ENCODE measurements around the gene KRTAP5-5.
"Not testable (repeated sequence)": the region's sequence is repeated elsewhere in the genome, so short reads cannot be mapped to it uniquely, and the experiment has no call there.

The KRTAP5-5 gene, protein sequence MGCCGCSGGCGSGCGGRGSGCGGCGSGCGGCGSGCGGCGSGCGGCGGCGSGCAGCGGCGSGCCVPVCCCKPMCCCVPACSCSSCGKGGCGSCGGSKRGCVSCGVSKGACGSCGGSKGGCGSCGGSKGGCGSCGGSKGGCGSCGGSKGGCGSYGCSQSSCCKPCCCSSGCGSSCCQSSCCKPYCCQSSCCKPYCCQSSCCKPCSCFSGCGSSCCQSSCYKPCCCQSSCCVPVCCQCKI

DNA sequence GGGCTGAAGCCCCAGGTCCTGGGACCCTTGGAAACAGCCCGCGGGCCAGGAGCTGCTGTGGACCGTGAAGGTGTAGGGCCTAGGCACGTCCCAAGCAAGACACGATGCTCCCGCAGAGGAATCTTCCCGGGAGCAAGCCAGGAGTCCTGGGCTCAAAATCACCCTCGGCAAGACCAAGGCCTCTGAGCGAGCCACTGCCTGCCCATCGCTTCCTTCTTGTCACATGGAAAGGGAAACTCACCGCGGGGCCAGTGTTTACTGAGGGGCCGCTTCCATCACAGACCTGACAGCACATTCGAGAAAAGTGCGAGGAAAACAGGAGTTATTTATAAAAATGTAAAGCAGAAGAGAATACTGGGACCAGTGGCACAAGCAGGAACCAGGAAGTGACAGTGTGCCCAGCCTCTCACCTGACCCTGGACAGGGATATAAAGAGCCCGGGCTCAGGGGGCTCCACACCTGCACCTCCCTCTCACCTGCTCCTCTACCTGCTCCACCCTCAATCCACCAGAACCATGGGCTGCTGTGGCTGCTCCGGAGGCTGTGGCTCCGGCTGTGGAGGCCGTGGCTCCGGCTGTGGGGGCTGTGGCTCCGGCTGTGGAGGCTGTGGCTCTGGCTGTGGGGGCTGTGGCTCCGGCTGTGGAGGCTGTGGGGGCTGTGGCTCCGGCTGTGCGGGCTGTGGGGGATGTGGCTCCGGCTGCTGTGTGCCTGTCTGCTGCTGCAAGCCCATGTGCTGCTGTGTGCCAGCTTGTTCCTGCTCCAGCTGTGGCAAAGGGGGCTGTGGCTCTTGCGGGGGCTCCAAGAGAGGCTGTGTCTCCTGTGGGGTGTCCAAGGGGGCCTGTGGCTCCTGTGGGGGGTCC, at the start of gene KRTAP5-5:
KRTAP5-5 (plus strand) TSS at position 450 of the 860 bp plus-strand sequence; CDS start at position 516, 66 bp downstream.
- intact Hi-C loops (cut with DNase I): loop anchor here (5.0 kb wide), 1 partner anchor 82 kb away; no protein-coding TSS in a partner anchor
- DNase-seq: no peak

DNA sequence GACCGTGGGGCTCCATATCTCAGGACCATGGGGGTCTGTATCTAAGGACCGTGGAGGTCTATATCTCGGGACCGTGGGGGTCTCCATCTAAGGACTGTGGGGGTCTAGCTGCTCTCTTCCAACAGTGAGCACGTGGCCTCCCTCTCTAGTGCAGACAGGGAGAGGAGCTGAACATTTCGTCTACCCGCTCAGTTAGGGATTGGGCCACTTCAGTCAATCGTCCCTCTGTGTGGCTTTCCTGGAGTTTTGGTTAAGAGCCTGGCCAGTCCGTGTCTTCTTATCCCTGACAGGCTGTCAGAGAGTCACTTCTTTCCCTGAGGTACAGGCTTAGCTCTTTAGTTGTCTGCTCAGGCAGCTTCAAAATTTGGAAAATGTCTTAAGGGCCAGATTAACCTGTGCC, 47.6 kb upstream of the KRTAP5-5 start:
- intact Hi-C loops (cut with DNase I): no loop called here
- DNase-seq: no peak

DNA sequence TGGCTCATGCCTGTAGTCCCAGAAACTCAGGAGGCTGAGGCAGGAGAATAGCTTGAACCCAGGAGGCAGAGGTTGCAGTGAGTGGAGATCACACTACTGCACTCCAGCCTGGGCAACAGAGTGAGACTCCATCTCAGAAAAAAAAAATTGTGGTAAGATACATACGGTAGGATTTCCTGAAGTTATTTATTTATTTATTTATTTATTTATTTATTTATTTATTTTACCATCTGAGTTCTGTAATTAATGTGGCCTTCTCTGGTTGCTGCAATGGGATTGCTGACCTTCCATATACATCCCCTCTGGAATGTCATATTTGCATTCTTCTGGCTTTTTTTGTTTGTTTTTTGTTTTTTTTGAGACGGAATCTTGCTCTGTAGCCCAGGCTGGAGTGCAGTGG, 46.7 kb upstream of the KRTAP5-5 start:
- intact Hi-C loops (cut with DNase I); DNase-seq: not testable (repeated sequence)

DNA sequence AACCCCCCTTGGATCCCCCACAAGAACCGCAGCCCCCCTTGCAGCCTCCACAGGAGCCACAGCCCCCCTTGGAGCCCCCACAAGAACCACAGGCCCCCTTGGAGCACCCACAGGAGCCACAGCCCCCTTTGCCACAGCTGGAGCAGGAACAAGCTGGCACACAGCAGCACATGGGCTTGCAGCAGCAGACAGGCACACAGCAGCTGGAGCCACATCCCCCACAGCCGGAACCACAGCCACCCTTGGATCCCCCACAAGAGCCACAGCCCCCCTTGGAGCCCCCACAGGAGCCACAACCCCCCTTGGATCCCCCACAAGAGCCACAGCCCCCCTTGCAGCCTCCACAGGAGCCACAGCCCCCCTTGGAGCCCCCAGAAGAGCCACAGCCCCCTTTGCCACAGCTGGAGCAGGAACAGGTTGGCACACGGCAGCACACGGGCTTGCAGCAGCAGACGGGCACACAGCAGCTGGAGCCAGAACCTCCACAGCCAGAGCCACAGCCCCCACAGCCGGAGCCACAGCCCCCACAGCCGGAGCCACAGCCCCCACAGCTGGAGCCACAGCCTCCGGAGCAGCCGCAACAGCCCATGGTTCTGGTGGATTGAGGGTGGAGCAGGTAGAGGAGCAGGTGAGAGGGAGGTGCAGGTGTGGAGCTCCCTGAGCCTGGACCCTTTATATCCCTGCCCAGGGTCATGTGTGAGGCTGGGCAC, 44.8 kb upstream of the KRTAP5-5 start, which contains the start of gene KRTAP5-1:
KRTAP5-1 (minus strand) TSS at position 623 of the 710 bp plus-strand sequence; CDS start at position 589, 34 bp downstream.
- intact Hi-C loops (cut with DNase I); DNase-seq: not testable (repeated sequence)

DNA sequence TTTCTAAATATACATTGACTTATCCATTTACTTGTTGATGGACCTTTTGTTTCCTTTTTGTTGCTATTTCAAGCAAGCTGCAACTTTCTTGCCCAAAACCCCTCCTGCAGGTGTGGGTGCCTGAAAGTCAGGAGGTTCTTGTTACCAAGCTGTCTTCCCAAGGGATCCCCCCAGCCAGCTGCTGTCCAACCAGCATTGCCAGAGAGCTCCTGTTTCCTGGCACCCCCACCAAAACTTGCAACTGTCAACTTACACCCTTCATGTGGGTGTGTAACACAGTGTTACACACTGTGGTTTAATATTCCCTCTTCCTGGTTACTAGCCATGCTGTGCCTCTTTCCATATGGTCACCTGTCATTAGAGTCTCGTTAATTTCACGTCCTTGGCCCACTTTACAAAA, 42.9 kb upstream of the KRTAP5-5 start:
- intact Hi-C loops (cut with DNase I): no loop called here
- no peak for DNase-seq

DNA sequence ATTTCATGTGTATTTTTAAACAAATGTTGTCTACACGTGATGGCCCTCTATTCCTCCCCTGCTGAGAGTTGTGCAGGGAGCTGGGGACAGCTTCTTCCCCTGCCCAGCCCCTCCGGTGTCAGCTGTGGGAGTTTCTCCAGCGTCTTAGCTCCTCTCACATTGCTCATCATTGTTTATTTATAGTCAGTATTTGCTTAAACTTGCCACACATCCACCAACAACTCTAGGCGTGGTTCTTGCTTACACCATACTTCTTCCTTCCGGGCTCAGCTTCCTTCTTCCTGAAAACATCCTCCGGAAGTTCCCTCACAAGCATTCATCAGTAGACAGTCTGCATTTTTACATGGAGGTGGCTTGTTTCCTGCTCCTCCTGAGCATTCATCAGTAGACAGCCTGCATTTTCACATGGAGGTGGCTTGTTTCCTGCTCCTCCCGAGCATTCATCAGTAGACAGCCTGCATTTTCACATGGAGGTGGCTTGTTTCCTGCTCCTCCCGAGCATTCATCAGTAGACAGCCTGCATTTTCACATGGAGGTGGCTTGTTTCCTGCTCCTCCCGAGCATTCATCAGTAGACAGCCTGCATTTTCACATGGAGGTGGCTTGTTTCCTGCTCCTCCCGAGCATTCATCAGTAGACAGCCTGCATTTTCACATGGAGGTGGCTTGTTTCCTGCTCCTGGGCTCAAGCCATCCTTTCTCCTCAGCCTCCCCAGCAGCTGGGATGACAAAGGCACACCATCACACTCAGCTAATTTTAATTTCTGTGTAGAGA, 40.2 kb upstream of the KRTAP5-5 start:
- DNase-seq: peak in 1 of 42 donors; percentile 10

DNA sequence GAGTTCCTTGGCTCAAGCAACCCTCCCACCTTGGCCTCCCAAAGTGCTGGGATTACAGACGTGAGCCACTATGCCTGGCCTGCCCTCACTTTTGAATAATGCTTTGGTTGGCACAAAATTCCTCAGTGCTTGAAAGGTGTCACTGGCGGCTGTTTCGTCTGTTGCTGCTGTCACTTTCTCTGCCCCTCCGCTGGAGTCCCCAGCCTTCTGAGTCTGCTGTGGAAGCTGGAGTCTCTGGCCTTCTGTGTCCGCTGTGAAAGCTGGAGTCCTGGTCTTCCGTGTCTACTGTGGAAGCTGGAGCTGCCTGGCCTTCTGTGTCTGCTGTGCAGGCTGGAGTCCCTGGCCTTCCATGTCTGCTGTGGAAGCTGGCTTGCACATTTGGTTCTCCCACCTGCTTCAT, 39.6 kb upstream of the KRTAP5-5 start:
- no peak for DNase-seq
- intact Hi-C loops (cut with DNase I): no loop called here

More for the DNA sequence above, 40.2 kb upstream of the KRTAP5-5 start:
- intact Hi-C loops (cut with DNase I): not testable (repeated sequence)

DNA sequence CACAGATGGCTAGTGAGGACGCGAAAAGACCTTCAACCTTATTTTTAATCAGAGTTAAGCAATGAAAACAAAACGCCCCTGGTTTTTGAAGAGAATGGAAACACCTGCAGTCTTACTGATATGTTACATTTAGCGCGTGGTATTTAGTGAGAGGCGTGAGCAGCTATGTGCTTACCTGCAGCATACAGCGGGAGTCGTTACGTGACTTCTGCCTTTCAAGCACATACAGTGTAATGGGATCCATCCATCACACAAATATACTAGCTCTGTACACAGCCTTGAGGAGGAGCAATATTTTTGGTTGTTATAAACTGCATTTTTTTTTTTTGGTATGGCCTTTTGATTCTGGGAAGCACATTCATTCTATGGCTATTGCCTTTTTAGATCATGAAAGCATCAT, 36.9 kb upstream of the KRTAP5-5 start:
- intact Hi-C loops (cut with DNase I): no loop called here
- DNase-seq: no peak

DNA sequence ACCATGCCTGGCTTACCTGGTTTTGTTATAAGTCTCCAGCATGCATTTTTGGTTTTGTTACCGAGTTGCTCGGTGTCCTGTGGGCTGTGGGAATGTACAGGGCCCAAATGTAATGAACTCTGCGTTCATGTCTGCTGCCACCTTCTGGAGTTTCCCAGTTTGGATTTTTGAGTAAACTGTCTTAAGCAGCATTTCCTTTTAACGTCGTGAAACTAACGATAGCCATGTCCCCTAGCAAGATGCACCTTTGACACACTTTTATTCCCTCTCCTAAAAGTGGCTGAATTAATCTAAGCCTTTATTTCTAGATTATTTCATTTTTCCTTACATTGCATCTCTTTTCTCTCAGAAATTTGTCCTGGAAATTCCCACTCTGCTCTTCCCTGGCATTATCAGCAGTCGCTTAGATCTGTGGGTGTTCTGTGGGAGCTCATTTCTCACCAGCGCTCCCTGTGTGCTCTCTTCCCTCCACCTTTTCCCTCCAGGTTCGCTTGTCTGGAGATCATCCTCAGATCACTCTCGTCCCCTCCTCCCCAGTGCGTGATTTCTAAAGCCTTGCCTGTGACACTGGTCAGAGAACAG, 33.5 kb upstream of the KRTAP5-5 start:
- DNase-seq: peak in 23 of 42 donors; percentile 15 to 74 (median 40)
- intact Hi-C loops (cut with DNase I): not testable (repeated sequence)

DNA sequence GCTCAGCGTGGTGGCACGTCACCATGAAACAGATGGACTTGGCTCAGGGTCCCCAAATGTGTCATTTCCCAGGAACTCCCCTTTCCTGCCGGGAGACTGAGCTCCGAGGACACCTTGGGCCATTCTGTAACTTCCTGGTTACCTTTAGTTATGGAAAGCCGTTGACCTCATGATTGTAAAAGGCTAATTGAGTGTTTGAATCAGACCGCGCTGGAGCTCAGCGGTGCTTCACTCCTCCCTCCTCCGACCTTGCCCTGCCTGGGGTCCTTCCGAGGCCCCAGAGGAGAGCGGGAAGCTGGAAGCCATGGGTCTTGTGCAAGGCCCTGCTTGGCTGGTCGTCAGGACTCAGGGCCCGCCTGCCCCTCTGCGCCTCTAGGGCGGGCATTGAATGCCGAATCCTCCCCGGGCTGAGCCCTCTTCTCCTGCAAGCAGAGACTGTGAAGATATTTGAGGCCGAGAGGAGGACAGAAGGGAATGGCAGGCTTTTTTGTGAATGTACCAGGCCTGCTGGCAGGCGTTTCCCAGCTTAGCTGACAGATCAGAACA, 32.9 kb upstream of the KRTAP5-5 start:
- DNase-seq; intact Hi-C loops (cut with DNase I): not testable (repeated sequence)

DNA sequence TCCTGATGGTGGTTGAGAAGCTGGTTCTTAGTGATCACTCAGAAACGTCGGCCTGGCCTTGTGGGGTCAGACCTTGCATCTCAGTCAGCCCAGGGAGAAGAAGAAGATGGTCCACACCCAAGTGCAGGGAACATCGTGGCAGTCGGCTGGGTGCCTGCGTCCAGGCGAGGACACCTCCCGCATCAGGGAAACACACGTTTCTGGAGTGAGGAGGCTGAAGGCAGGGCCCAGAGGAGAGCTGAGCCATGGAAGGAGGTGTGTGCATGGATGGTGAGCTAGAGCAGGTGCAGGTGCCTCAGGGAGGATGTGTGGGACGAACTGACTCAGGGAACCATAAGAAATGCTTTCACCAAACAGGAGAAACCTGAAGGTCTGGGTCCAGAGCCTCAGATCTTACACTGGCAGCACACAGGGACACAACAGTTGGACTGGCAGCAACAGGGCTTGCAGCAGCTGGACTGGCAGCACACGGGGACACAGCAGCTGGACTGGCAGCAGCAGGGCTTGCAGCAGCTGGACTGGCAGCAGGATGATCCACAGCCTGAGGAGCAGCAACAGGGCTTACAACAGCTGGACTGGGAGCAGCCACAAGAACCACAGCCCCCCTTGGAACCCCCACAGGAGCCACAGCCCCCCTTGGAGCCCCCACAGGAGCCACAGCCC, 32.1 kb upstream of the KRTAP5-5 start:
- peak in 25 of 42 donors; percentile 14 to 77 (median 34) for DNase-seq
- intact Hi-C loops (cut with DNase I): no loop called here

DNA sequence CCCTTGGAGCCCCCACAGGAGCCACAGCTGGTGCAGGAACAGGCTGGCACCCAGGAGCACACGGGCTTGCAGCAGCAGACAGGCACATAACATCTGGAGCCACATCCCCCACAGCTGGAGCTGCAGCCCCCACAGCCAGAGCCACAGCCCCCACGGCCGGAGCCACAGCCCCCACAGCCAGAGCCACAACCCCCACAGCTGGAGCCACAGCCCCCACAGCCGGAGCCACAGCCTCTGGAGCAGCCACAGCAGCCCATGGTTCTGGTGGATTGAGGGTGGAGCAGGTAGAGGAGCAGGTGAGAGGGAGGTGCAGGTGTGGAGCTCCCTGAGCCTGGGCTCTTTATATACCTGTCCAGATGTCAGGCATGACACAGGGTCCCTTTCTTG, 31.6 kb upstream of the KRTAP5-5 start, which contains the start of gene KRTAP5-2:
KRTAP5-2 (minus strand) TSS at position 301 of the 387 bp plus-strand sequence; CDS start at position 257, 44 bp downstream.
- intact Hi-C loops (cut with DNase I): no loop called here
- DNase-seq: no peak

DNA sequence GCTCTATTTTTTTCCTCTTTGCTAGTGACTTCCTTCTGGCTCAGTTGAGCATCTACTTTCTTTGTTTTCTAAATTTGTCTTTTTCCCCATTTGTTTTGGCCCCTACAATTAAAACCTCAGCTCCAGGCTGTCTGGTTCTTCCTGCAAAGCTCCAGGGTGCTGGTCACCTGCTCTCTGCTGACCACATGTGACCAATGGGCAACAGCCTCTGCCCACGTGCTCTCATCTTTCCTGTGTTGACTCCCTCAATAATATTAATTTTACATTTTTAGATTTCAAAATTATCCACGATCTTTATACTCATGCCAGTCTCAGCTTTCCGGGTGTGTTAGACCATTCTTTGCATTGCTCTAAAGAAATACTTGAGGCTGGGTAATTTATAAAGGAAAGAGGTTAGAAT, 31.2 kb upstream of the KRTAP5-5 start:
- DNase-seq; intact Hi-C loops (cut with DNase I): not testable (repeated sequence)

DNA sequence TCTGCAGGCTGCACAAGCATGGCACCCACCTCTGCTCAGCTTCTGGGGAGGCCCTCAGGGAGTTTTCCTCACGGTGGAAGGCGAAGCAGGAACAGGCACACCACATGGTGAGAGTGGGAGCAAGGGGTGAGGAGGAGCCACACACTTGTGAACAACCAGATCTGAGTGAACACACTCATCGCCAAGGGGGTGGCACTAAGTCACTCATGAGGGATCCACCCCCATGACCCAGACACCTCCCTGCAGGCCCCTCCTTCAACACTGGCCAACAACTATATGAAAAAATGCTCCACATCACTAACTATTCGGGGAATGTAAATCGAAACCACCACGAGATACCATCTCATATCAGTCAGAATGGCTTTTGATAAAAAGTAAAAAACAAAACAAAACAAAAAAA, 30.8 kb upstream of the KRTAP5-5 start:
- intact Hi-C loops (cut with DNase I): no loop called here
- peak in 14 of 42 donors; percentile 17 to 63 (median 37) for DNase-seq

DNA sequence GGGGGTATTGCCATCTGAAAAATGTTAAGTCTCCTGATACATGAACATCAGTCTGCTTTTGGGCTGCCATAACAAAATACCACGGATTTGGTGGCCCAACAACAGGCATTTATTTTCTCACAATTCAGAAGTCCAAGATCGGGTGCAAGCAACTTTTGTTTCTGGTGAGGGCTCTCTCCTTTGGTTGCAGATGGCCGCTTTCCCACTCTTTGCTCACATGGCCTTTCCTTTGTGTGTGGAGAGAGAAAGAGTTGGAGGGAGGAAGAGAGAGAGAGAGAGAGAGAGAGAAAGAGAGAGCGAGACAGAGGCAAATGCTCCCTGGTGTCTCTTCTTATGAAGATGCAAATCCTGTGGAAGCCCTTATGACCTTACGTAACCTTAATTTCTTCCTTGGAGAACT, 28.9 kb upstream of the KRTAP5-5 start:
- intact Hi-C loops (cut with DNase I): no loop called here
- peak in 8 of 42 donors; percentile 19 to 58 (median 32) for DNase-seq

DNA sequence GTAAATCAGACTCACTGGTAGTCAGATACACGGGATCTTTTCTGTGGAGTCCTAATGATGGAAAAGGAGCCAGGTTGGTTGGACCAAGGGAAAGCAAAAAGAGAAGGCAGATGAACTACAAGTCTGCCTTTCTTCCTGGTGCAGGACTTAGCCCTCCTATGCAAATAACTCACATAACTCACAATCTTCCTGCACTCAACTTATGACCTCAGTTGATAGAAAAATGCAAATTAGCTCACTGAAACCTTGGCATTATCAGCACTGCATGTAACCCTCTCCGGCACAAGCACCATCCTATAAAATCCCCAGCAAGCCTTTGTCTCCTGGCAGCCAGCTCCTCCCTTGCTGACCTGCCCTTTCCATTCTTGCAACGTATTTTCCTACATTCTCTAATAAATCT, 27.9 kb upstream of the KRTAP5-5 start:
- intact Hi-C loops (cut with DNase I): not testable (repeated sequence)

DNA sequence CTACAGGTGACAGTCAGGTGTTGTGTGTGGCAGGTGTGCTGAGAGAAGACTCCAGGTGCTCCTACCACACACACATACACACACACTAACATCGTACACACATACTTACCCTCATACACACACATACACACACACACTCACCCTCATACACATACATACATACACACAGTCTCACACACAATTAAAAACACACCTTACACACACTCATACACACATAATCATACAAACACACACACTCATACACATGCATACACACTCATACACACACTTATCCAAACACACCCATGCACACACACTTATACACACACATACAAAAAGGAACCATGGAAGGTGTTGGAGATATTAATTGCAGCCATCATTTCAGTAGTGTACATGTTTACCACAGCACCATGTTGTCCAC, 25.9 kb upstream of the KRTAP5-5 start:
- DNase-seq: no peak
- intact Hi-C loops (cut with DNase I): no loop called here

More for the DNA sequence above, 27.9 kb upstream of the KRTAP5-5 start:
- not testable (repeated sequence) for DNase-seq

All from head of caudate nucleus (tissue), 42 donors.